Right lung (tissue), 5 donors: ENCODE data around the gene PRMT2. TPM values are rescaled to one million over a fixed set of nuclear protein-coding genes. Genes with fewer than 3 reads are reported as not detected.
"Not testable (repeated sequence)": the region's sequence is repeated elsewhere in the genome, so short reads cannot be mapped to it uniquely, and the experiment has no call there.

Source experiments
- DNase-seq, 2 donors: peaks; one replicate each; pipeline ENCODE4 v3.0.0-alpha.2; 2013
- polyA plus RNA-seq, 5 donors: library from polyadenylated mRNA; unstranded; fragments of 120-200 nt; gene quantifications; one replicate each; pipeline versions ENCODE4 v1.2.1 to v1.2.3, GENCODE V29; 2013; ENCODE audit warnings: inconsistent platforms in 1 of 5, low replicate concordance in 1 of 5; ENCODE audit not compliant: insufficient read length in 5 of 5, insufficient read depth in 1 of 5

The PRMT2 gene
- polyA plus RNA-seq, 5 donors = 124 to 152 (median 142) TPM

DNA sequence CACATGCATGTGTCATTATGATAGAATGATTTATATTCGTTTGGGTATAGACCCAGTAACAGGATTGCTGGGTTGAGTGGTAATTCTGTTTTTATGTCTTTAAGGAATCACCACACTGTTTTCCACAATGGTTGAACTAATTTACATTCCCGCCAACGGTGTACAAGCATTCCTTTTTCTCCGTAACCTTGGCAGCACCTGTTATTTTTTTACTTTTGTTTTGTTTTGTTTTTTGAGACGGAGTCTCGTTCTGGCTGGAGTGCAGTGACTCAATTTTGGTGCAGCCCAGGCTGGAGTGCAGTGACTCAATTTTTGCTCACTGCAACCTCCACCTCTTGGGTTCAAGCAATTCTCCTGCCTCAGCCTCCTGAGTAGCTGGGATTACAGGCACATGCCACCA, 22.1 kb upstream of the PRMT2 start:
- no peak for DNase-seq

- DNase-seq = no peak
These were observed 19.4 kb upstream of the PRMT2 start for GRCh38 chr21:46616050-46616449.

GRCh38 chr21:46616656-46617055, 18.8 kb upstream of the PRMT2 start:
- no peak for DNase-seq

DNA sequence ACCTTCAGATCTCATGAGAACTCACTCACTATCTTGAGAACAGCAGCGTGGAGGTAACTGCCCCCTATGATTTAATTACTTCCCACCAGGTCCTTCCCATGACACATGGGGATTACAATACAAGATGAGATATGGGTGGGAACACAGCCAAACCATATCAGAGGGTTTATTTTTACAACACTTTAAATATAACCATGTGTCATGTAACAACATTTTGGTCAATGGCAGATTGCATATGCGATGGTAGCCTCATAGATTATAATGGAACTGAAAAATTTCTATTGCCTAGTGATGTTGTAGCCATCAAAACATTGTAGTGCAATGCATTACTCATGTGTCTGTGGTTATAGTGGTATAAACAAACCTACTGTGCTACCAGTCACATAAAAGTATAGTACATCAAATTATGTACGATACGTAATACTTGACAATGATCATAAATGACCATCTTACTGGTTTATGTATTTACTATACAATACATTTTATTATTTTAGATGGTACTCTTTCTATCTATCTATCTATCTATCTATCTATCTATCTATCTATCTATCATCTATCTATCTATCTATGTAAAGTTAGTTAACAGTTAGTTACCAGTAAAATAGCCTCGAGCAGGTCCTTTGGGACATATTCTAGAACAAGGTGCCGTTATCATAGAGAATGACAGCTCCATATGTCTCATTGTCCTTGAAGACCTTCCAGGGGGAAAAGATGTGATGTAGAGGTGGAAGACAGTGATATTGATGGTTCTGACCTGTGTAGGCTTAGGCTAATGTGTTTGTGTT, 18.0 kb upstream of the PRMT2 start:
- no peak for DNase-seq

GRCh38 chr21:46618738-46619379, 16.6 kb upstream of the PRMT2 start:
- DNase-seq = no peak

GRCh38 chr21:46619846-46620245, 15.6 kb upstream of the PRMT2 start:
- DNase-seq = no peak

DNA sequence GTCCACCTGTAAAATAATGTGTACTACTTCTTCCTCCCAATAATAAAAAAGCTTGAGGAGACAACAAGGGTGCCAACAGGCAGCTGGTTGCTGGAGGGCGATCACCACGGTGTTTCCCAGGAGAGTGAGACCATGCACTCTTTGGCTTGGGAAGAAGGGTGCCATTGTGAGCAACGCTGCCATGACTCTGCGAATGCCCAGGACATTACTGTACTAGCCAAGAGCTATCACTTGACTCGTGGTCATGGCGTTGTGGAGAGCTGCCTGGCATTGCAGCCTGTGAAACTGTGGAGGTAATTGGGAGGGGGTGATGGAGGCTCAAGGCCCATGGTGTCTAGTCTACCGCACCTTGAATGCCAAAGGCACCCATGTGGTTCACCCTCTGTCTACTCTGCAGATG, 14.6 kb upstream of the PRMT2 start:
- DNase-seq = no peak

GRCh38 chr21:46621457-46622182, 13.9 kb upstream of the PRMT2 start:
- no peak for DNase-seq

GRCh38 chr21:46622226-46622625, 13.2 kb upstream of the PRMT2 start:
- DNase-seq = peak; percentile 49 to 56

GRCh38 chr21:46624050-46624449, 11.4 kb upstream of the PRMT2 start:
- no peak for DNase-seq

- no peak for DNase-seq
These were observed 9.7 kb upstream of the PRMT2 start for GRCh38 chr21:46625759-46626158.

GRCh38 chr21:46626536-46626935, 8.9 kb upstream of the PRMT2 start:
- no peak for DNase-seq

DNA sequence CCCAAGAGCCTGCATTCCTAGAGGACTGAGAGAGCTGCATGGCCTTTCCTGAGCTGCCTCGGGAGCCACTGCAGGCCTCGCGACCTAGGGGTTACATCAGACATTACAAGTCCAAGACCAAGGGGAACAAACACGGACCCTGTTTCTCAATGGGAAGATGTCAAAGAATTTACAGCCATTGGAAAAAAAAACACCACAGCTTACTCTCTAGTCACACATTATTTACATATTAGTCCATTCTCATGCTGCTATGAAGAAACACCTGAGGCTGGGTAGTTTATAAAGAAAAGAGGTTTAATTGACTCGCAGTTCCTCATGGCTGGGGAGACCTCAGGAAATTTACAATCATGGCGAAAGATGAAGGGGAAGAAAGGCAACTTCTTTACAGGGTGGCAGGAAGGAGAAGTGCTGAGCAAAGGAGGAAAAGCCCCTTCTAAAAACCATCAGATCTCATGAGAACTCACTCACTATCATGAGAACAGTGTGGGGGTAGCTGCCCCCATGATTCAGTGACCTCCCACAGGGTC, 8.4 kb upstream of the PRMT2 start:
- DNase-seq = no peak

DNA sequence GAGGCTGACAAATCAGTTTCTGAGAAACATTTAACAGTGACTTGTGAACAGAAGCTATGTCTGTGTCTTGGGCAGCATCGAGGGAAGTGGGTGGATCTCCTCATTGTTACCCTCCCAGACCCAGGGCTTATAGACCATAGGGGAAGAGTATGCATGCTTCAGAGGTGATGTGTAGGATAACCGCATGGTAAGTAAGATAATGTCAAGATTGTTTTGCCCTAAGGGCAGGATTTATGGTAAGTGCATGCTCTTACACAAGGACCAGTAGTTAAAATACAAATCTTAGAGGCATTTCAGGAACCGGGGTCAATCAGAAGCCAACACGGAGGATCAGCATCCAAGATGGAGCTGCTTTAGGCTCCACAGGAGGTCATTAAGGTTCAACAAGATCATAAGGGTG, 7.7 kb upstream of the PRMT2 start:
- DNase-seq = no peak

- no peak for DNase-seq
These were observed 6.6 kb upstream of the PRMT2 start for GRCh38 chr21:46628868-46629267.

DNA sequence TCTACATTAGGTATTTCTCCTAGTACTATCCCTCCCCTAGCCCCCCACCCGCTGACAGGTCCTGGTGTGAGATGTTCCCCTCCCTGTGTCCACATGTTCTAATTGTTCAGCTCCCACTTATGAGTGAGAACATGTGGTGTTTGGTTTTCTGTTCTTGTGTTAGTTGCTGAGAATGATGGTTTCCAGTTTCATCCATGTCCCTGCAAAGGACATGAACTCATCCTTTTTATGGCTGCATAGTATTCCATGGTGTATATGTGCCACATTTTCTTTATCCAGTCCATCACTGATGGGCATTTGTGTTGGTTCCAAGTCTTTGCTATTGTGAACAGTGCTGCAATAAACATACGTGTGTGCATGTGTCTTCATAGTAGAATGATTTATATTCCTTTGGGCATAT, 4.6 kb upstream of the PRMT2 start:
- not testable (repeated sequence) for DNase-seq

- DNase-seq = no peak
These were observed 1.9 kb upstream of the PRMT2 start for GRCh38 chr21:46633566-46633965.

DNA sequence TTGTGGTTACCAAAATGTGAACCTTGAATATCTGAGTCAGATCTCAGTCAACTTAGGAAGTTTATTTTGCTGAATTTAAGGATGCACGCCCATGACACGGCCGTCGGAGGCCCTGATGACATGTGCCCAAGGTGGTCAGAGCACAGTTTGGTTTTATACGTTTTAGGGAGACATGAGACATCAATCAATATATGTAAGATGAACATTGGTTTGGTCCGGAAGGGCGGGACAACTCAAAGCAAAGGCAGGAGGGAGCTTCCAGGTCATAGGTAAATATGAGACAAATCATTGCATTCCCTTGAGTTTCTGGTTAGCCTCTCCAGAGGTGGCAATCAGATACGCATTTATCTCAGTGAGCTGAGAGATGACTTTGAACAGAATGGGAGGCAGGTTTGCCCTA, 1.0 kb upstream of the PRMT2 start:
- no peak for DNase-seq

DNA sequence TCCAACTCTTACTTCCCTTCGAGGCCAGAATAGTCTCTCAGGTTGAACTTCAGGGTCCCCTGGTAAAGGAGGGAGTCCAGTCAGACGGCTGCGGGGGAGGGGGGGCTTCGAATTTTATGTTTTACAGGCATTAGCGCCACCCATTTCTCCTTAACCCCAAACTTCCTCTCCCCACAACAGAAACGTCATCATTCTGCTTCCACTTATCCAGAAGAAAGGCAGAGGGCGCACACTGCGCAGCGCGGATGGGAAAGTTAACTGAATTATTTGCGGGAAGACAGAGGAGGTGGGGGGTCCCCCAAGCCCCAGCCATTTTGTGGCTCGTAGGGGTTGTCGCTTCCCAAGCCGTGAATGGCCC, 529 bp upstream of the PRMT2 start:
- DNase-seq = peak; percentile 87 to 91

DNA sequence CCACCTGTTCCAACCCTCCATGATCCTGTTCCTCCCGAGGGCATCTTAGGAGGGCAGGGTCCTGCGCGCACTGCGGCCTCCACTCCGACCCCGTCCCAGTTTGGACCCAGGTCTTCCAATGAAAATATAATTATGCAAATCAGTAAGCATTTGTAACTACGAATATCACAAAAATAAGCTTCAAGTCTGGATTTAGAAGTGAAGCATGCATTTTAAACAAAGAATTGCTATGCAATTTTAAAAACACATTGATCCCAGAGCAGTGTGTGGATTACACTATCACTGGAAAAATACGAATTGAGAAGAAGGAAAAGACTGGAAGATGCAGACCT, 673 bp downstream of the PRMT2 start:
- no peak for DNase-seq

GRCh38 chr21:46636550-46637285, 1.2 kb downstream of the PRMT2 start:
- no peak for DNase-seq
